ENCODE results near the gene SUMF1. TPM values are rescaled to one million over a fixed set of nuclear protein-coding genes. Genes with fewer than 3 reads are reported as not detected.

Gene SUMF1
- total RNA-seq, 1 experiment from 2014 or later: 26.6 TPM

DNA sequence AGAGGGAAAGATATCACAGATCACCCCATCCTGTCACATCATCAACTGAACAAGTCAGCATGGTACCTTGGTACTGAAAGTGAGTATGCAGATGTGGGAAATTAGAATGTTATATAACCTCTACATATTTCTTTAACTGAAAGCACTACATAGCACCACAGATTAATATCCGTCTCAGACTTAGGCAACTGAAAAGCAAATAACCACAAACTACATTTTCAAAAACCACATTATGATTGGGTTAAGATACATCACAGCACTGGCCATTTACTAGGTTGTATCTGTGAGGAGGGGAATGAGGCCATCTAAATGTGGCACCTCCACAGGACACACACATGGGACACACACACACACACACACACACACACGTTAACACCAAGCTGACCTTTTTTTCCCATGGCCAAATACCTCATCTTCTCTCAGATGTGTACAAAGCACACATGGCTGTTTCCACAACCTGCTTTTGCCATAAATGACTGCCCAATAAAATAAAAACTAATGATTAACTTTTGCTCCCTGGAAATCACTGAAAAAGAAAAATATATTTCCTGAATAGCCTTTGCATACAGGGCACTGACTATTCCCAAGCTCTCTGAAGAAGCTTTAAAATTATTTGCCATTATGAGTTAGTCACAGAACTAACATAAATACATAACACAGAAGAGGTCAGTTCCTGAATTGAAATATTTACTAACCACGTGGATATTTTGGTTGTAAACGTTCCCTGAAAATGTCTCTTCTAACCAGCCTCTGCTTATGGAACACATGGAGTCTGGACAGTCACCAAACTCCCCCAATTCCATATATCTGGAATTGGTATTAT, 60.1 kb downstream of the SUMF1 start:
- no peaks in the 10 kb centered on the region for H3K36me3 ChIP-seq (ENCODE audit: control insufficient read depth in 1 of 2, insufficient read depth in 2 of 2, low read length in 2 of 2)
- H3K9me3 ChIP-seq (ENCODE audit: control insufficient read depth in 1 of 2, insufficient read depth in 1 of 2, low read depth in 1 of 2, low read length in 2 of 2): no peaks in the 10 kb centered on the region
- H3K4me3 ChIP-seq (replicated peaks in 1 of 2; ENCODE audit: low read depth in 1 of 2, low read length in 2 of 2): no peak overlapping the region
- no peak overlapping the region for H3K4me2 ChIP-seq (ENCODE audit: low read length)
- H3K9ac ChIP-seq (ENCODE audit: low read length): no peak overlapping the region
- H2AFZ ChIP-seq (ENCODE audit: low read depth, low read length, poor library complexity, severe bottlenecking): no peak overlapping the region
- H3K9me2 ChIP-seq (ENCODE audit: insufficient read depth): no peaks in the 10 kb centered on the region
- ATAC-seq (no peak), DNase-seq (ENCODE audit: low read depth, low spot score) (no peak)
- intact Hi-C loops (cut with micrococcal nuclease): no loop called here
- no peaks in the 10 kb centered on the region for H3K4me1 ChIP-seq (ENCODE audit: control insufficient read depth in 1 of 2, insufficient read depth in 2 of 2, low read length in 2 of 2)
- no peaks in the 10 kb centered on the region for H3K79me2 ChIP-seq (ENCODE audit: insufficient read depth, low read length)
- no peak overlapping the region for H3K27ac ChIP-seq (ENCODE audit: low read depth, low read length)
- no peaks in the 10 kb centered on the region for H4K20me1 ChIP-seq (ENCODE audit: insufficient read depth)
- ChIA-PET RAD21 (ENCODE audit: low non-redundant PET in 1 of 2, low total read pairs in 2 of 2, uncharacterized antibody in 2 of 2, unreplicated experiment in 2 of 2) (no interaction called here), POLR2A (no interaction called here), CTCF (no interaction called here)
- H3K27me3 ChIP-seq (ENCODE audit: insufficient read depth, low read length): no peaks in the 10 kb centered on the region
- BruUV-seq (replicated peaks): no TSS peak
- TF ChIP-seq SP1 (IDR thresholded peaks at IDR 0.05; ENCODE audit: low read depth) (no peak), ZNF274 (IDR thresholded peaks at IDR 0.05; ENCODE audit: low read depth, low read length) (no peak), FOSL1 (IDR thresholded peaks at IDR 0.05; ENCODE audit: low read depth) (no peak)

DNA sequence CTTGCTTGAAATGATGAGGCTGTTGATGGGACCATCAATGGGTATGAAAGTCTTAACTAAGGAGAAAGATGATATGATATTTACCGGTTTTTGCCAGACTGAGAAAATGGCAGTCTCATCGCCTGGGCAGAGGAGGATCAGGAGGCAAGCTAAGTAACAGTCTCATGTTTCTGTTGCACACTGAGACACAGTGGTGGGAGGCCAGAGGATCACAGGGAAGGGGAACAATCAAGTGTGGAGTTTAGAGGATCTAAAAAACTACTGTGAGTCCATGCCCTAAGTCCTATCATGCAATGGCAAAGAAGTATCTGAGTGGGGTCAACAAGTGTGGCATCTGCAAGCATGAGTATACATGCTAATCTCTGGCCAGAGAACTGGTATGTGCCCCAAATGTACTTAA, 62.2 kb downstream of the SUMF1 start:
- POLR2A ChIA-PET: no interaction called here
- CTCF ChIA-PET: no interaction called here
- RAD21 ChIA-PET (ENCODE audit: low non-redundant PET in 1 of 2, low total read pairs in 2 of 2, uncharacterized antibody in 2 of 2, unreplicated experiment in 2 of 2): no interaction called here
- BruUV-seq (replicated peaks): no TSS peak
- Histone ChIP-seq H3K4me2 (ENCODE audit: low read length) (no peak overlapping the region), H3K79me2 (ENCODE audit: insufficient read depth, low read length) (no peaks in the 10 kb centered on the region), H3K36me3 (ENCODE audit: control insufficient read depth in 1 of 2, insufficient read depth in 2 of 2, low read length in 2 of 2) (no peaks in the 10 kb centered on the region), H3K9ac (ENCODE audit: low read length) (no peak overlapping the region), H4K20me1 (ENCODE audit: insufficient read depth) (no peaks in the 10 kb centered on the region), H3K4me1 (ENCODE audit: control insufficient read depth in 1 of 2, insufficient read depth in 2 of 2, low read length in 2 of 2) (no peaks in the 10 kb centered on the region), H3K4me3 (replicated peaks in 1 of 2; ENCODE audit: low read depth in 1 of 2, low read length in 2 of 2) (no peak overlapping the region), H3K27ac (ENCODE audit: low read depth, low read length) (no peak overlapping the region), H3K9me2 (ENCODE audit: insufficient read depth) (no peaks in the 10 kb centered on the region), H3K9me3 (ENCODE audit: control insufficient read depth in 1 of 2, insufficient read depth in 1 of 2, low read depth in 1 of 2, low read length in 2 of 2) (no peaks in the 10 kb centered on the region), H3K27me3 (ENCODE audit: insufficient read depth, low read length) (no peaks in the 10 kb centered on the region), H2AFZ (ENCODE audit: low read depth, low read length, poor library complexity, severe bottlenecking) (no peak overlapping the region)
- no peak for ATAC-seq
- intact Hi-C loops (cut with micrococcal nuclease): no loop called here
- DNase-seq (ENCODE audit: low read depth, low spot score): no peak
- TF ChIP-seq POLR2A (IDR thresholded peaks at IDR 0.05; ENCODE audit: borderline replicate concordance, extremely low read depth, insufficient read depth, insufficient read length) (no peak), SRF (IDR thresholded peaks at IDR 0.05; ENCODE audit: low read depth) (no peak), TCF7L2 (IDR thresholded peaks at IDR 0.05; ENCODE audit: borderline replicate concordance, extremely low read depth, insufficient read depth, insufficient read length) (no peak), ZNF274 (IDR thresholded peaks at IDR 0.05; ENCODE audit: low read depth, low read length) (no peak), RAD21 (IDR thresholded peaks at IDR 0.05; ENCODE audit: low read depth) (no peak), SIN3A (IDR thresholded peaks at IDR 0.05; ENCODE audit: low read depth) (no peak), FOSL1 (IDR thresholded peaks at IDR 0.05; ENCODE audit: low read depth) (no peak), POLR2AphosphoS5 (IDR thresholded peaks at IDR 0.05; ENCODE audit: low read depth, low read length) (no peak), EGR1 (IDR thresholded peaks at IDR 0.05; ENCODE audit: low read depth) (no peak), SP1 (IDR thresholded peaks at IDR 0.05; ENCODE audit: low read depth) (no peak), EZH2phosphoT487 (IDR thresholded peaks at IDR 0.05; ENCODE audit: borderline replicate concordance) (no peak), EZH2 (IDR thresholded peaks at IDR 0.05) (no peak)
- TF ChIP-seq, protein P1, sequence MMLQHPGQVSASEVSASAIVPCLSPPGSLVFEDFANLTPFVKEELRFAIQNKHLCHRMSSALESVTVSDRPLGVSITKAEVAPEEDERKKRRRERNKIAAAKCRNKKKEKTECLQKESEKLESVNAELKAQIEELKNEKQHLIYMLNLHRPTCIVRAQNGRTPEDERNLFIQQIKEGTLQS (IDR thresholded peaks at IDR 0.05): no peak
- TF ChIP-seq, protein P2, sequence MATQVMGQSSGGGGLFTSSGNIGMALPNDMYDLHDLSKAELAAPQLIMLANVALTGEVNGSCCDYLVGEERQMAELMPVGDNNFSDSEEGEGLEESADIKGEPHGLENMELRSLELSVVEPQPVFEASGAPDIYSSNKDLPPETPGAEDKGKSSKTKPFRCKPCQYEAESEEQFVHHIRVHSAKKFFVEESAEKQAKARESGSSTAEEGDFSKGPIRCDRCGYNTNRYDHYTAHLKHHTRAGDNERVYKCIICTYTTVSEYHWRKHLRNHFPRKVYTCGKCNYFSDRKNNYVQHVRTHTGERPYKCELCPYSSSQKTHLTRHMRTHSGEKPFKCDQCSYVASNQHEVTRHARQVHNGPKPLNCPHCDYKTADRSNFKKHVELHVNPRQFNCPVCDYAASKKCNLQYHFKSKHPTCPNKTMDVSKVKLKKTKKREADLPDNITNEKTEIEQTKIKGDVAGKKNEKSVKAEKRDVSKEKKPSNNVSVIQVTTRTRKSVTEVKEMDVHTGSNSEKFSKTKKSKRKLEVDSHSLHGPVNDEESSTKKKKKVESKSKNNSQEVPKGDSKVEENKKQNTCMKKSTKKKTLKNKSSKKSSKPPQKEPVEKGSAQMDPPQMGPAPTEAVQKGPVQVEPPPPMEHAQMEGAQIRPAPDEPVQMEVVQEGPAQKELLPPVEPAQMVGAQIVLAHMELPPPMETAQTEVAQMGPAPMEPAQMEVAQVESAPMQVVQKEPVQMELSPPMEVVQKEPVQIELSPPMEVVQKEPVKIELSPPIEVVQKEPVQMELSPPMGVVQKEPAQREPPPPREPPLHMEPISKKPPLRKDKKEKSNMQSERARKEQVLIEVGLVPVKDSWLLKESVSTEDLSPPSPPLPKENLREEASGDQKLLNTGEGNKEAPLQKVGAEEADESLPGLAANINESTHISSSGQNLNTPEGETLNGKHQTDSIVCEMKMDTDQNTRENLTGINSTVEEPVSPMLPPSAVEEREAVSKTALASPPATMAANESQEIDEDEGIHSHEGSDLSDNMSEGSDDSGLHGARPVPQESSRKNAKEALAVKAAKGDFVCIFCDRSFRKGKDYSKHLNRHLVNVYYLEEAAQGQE (IDR thresholded peaks at IDR 0.05; ENCODE audit: low read depth): no peak
- TF ChIP-seq, protein P3, sequence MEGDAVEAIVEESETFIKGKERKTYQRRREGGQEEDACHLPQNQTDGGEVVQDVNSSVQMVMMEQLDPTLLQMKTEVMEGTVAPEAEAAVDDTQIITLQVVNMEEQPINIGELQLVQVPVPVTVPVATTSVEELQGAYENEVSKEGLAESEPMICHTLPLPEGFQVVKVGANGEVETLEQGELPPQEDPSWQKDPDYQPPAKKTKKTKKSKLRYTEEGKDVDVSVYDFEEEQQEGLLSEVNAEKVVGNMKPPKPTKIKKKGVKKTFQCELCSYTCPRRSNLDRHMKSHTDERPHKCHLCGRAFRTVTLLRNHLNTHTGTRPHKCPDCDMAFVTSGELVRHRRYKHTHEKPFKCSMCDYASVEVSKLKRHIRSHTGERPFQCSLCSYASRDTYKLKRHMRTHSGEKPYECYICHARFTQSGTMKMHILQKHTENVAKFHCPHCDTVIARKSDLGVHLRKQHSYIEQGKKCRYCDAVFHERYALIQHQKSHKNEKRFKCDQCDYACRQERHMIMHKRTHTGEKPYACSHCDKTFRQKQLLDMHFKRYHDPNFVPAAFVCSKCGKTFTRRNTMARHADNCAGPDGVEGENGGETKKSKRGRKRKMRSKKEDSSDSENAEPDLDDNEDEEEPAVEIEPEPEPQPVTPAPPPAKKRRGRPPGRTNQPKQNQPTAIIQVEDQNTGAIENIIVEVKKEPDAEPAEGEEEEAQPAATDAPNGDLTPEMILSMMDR (IDR thresholded peaks at IDR 0.05 in 2 of 3, conservative IDR thresholded peaks at IDR 0.05 in 1 of 3; ENCODE audit: borderline replicate concordance in 1 of 3, insufficient read depth in 1 of 3, low read depth in 2 of 3, low read length in 2 of 3): no peak
